K562 (cell line): ENCODE data around the gene CFD. TPM values are rescaled to one million over a fixed set of nuclear protein-coding genes. Genes with fewer than 3 reads are reported as not detected.

ENCODE experiments used
- ARID3B ChIP-seq: fragments of 250-450 bp; sonication (Bioruptor Pico); IDR thresholded peaks from 2 replicates; pipeline ENCODE4 v1.4.0; 2020; ENCODE audit warnings: borderline replicate concordance
- ETV6 ChIP-seq, 3 experiments: fragments of 150-350 bp in 1 of 3; sonication (generic) in 1 of 3; formaldehyde crosslinking in 1 of 3; IDR thresholded peaks; 2 replicates each; pipeline versions ENCODE4 v1.6.1 to v1.8.0; 2014 to 2022; ENCODE audit warnings: borderline replicate concordance in 2 of 3, low read depth in 2 of 3, antibody characterized with exemption in 1 of 3, low read length in 1 of 3, mild to moderate bottlenecking in 1 of 3, missing genetic modification reagents in 1 of 3
- FOXJ2 ChIP-seq: fragments of 200-800 bp; sonication (Bioruptor generic); IDR thresholded peaks from 2 replicates; pipeline ENCODE4 v1.6.1; 2016; ENCODE audit warnings: missing genetic modification characterization, missing compliant biosample characterization
- ILK ChIP-seq: fragments of 450-650 bp; IDR thresholded peaks from 2 replicates; pipeline ENCODE4 v1.6.1; 2016; ENCODE audit warnings: missing genetic modification characterization, low read depth, mild to moderate bottlenecking, missing compliant biosample characterization, moderate library complexity, borderline replicate concordance
- JUN ChIP-seq, 2 experiments: sonication (generic) in 1 of 2; formaldehyde crosslinking in 1 of 2; IDR thresholded peaks; 2 replicates each; pipeline versions ENCODE4 v1.6.1 to v1.8.0; 2012 to 2022; ENCODE audit warnings: borderline replicate concordance in 2 of 2, mild to moderate bottlenecking in 2 of 2, improper control_type of control experiment in 1 of 2, low read depth in 1 of 2, low read length in 1 of 2, missing genetic modification reagents in 1 of 2
- L3MBTL2 ChIP-seq: fragments of 450-650 bp; IDR thresholded peaks from 2 replicates; pipeline ENCODE4 v1.6.1; 2016; ENCODE audit warnings: mild to moderate bottlenecking, moderate library complexity
- UBTF ChIP-seq, 2 experiments: IDR thresholded peaks; 2 replicates each; pipeline ENCODE4 v1.6.1; 2012; ENCODE audit warnings: improper control_type of control experiment in 2 of 2, low read depth in 2 of 2, low read length in 2 of 2, borderline replicate concordance in 1 of 2
- ZNF134 ChIP-seq: fragments of 250-450 bp; sonication (Bioruptor Pico); conservative IDR thresholded peaks from 2 replicates; pipeline ENCODE4 v1.4.0; 2020
- ZNF224 ChIP-seq: sonication (generic); formaldehyde crosslinking; IDR thresholded peaks from 2 replicates; pipeline ENCODE4 v1.8.0; 2022; ENCODE audit warnings: mild to moderate bottlenecking, missing genetic modification reagents
- ZNF511 ChIP-seq: sonication (generic); formaldehyde crosslinking; IDR thresholded peaks from 2 replicates; pipeline ENCODE4 v1.8.0; 2022; ENCODE audit warnings: mild to moderate bottlenecking, missing genetic modification reagents
- ZNF57 ChIP-seq: fragments of 450-650 bp; formaldehyde crosslinking; IDR thresholded peaks from 2 replicates; pipeline ENCODE4 v1.4.0; 2020; ENCODE audit warnings: mild to moderate bottlenecking, moderate library complexity
- polyA plus RNA-seq, 8 experiments: library from polyadenylated mRNA; depleted of rRNA in 4 of 8; stranded (reverse) in 5 of 8; unstranded in 3 of 8; fragments of >200 nt; fragmentation: Nextera tagmentation in 2 of 8; fragmentation: Illumina TruSeq in 1 of 8; extraction: Ambion mirVana in 2 of 8; extraction: Trizol in 1 of 8; gene quantifications; 2 replicates each; pipeline versions ENCODE4 v1.2.1 to v1.2.3, GENCODE V29; 2011 to 2014; ENCODE audit warnings: inconsistent platforms in 1 of 8, missing spikeins in 1 of 8
- total RNA-seq, 7 experiments: library from RNA; depleted of rRNA in 6 of 7; stranded (reverse); fragments of >200 nt in 6 of 7; fragmentation: Illumina TruSeq in 2 of 7; extraction: Trizol in 2 of 7; gene quantifications; 2 replicates each; pipeline versions ENCODE4 v1.2.1 to v1.2.3, GENCODE V29; 2011 to 2021; ENCODE audit warnings: low replicate concordance in 1 of 7
- TF ChIP-seq, protein P1 (sequence below): fragments of 250-450 bp; sonication (Bioruptor Pico); IDR thresholded peaks from 2 replicates; pipeline ENCODE4 v1.5.0; 2021
- TF ChIP-seq, protein P2 (sequence below), 3 experiments: fragments of 200-800 bp in 1 of 3; fragments of 250-450 bp in 1 of 3; fragments of 450-650 bp in 1 of 3; sonication (Bioruptor Pico) in 1 of 3; sonication (Bioruptor generic) in 1 of 3; formaldehyde crosslinking in 1 of 3; IDR thresholded peaks; 2 replicates each; pipeline versions ENCODE4 v1.6.1 to v1.8.0; 2016 to 2022; ENCODE audit warnings: mild to moderate bottlenecking in 2 of 3, missing genetic modification characterization in 2 of 3, missing compliant biosample characterization in 1 of 3, moderate library complexity in 1 of 3

CFD gene
- total and polyA plus RNA-seq, 9 of the 15 experiments (the other 6 are each of a cell fraction or from before 2014, with no cell fraction given): 0.52 to 59.4 (median 7.6) TPM

DNA sequence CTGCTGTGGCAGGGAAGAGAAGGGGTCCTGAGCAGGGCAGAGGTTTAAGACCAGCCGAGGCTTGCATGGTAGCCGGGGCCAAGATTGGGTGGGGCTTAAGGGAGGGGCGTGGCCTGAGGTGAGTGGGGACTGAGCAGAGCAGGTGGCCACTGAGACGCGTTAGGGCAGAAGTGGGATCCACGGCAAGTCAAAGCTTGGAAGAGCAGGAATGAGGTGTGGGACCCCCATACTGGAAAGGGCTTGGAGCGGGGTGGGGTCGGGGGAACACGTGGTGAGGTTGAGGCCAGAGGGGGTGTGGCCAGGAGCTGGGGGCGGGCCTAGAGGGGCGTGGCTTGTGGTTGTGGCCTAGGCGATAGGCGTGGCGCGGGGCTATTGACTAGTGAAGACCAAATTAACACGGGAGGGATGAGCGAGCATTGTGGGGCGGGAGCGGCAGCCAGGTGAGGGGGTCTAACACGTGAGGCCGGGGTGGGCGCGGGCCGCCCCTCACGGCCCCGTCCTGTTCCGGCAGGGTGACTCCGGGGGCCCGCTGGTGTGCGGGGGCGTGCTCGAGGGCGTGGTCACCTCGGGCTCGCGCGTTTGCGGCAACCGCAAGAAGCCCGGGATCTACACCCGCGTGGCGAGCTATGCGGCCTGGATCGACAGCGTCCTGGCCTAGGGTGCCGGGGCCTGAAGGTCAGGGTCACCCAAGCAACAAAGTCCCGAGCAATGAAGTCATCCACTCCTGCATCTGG, 3.3 kb downstream of the CFD start (continued):
- TF ChIP-seq JUN (IDR thresholded peaks at IDR 0.05; ENCODE audit: borderline replicate concordance, low read depth, low read length) (no peak), JUN (CRISPR knock-in tag; IDR thresholded peaks at IDR 0.05; ENCODE audit: borderline replicate concordance) (0 out of 2 replicates have a peak, but pooled peaks have one; percentile 40), ETV6 (IDR thresholded peaks at IDR 0.05; ENCODE audit: borderline replicate concordance in 1 of 2, low read depth in 2 of 2, low read length in 1 of 2) (no peak), ETV6 (CRISPR knock-in tag; IDR thresholded peaks at IDR 0.05; ENCODE audit: borderline replicate concordance) (no peak), ARID3B (CRISPR knock-in tag) (no peak), UBTF (IDR thresholded peaks at IDR 0.05; ENCODE audit: borderline replicate concordance in 1 of 2, low read depth in 2 of 2, low read length in 2 of 2) (no peak), ZNF224 (CRISPR knock-in tag) (no peak), L3MBTL2 (peak; percentile 48), ZNF134 (CRISPR knock-in tag) (no peak), ZNF511 (CRISPR knock-in tag) (no peak), ZNF57 (CRISPR knock-in tag) (no peak), ILK (no peak), FOXJ2 (no peak)
- TF ChIP-seq, protein P1, sequence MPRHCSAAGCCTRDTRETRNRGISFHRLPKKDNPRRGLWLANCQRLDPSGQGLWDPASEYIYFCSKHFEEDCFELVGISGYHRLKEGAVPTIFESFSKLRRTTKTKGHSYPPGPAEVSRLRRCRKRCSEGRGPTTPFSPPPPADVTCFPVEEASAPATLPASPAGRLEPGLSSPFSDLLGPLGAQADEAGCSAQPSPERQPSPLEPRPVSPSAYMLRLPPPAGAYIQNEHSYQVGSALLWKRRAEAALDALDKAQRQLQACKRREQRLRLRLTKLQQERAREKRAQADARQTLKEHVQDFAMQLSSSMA (CRISPR knock-in tag): no peak
- TF ChIP-seq, protein P2, sequence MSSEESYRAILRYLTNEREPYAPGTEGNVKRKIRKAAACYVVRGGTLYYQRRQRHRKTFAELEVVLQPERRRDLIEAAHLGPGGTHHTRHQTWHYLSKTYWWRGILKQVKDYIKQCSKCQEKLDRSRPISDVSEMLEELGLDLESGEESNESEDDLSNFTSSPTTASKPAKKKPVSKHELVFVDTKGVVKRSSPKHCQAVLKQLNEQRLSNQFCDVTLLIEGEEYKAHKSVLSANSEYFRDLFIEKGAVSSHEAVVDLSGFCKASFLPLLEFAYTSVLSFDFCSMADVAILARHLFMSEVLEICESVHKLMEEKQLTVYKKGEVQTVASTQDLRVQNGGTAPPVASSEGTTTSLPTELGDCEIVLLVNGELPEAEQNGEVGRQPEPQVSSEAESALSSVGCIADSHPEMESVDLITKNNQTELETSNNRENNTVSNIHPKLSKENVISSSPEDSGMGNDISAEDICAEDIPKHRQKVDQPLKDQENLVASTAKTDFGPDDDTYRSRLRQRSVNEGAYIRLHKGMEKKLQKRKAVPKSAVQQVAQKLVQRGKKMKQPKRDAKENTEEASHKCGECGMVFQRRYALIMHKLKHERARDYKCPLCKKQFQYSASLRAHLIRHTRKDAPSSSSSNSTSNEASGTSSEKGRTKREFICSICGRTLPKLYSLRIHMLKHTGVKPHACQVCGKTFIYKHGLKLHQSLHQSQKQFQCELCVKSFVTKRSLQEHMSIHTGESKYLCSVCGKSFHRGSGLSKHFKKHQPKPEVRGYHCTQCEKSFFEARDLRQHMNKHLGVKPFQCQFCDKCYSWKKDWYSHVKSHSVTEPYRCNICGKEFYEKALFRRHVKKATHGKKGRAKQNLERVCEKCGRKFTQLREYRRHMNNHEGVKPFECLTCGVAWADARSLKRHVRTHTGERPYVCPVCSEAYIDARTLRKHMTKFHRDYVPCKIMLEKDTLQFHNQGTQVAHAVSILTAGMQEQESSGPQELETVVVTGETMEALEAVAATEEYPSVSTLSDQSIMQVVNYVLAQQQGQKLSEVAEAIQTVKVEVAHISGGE (CRISPR knock-in tag; IDR thresholded peaks at IDR 0.05): no peak
